Fibroblast of peridontal ligament (primary cell): ENCODE results near the gene PCDHA12.
"Not testable (repeated sequence)": the region's sequence is repeated elsewhere in the genome, so short reads cannot be mapped to it uniquely, and the experiment has no call there.

Source experiments
- DNase-seq: peaks from one replicate; pipeline ENCODE4 v3.0.0-alpha.2; 2010; ENCODE audit errors: extremely low read depth

The PCDHA12 gene

DNA sequence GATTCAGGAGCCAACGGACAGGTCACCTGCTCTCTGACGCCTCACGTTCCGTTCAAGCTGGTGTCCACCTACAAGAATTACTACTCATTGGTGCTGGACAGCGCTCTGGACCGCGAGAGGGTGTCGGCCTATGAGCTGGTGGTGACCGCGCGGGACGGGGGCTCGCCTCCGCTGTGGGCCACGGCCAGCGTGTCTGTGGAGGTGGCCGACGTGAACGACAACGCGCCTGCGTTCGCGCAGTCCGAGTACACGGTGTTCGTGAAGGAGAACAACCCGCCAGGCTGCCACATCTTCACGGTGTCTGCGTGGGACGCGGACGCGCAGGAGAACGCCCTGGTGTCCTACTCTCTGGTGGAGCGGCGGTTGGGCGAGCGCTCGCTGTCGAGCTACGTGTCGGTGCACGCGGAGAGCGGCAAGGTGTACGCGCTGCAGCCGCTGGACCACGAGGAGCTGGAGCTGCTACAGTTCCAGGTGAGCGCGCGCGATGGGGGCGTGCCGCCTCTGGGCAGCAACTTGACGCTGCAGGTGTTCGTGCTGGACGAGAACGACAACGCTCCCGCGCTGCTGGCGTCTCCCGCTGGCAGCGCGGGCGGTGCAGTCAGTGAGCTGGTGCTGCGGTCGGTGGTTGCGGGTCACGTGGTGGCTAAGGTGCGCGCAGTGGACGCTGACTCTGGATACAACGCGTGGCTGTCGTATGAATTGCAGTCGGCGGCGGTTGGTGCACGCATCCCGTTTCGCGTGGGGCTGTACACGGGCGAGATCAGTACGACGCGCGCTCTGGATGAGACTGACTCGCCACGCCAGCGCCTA, 17.7 kb upstream of the PCDHA12 start:
- DNase-seq: no peak

DNA sequence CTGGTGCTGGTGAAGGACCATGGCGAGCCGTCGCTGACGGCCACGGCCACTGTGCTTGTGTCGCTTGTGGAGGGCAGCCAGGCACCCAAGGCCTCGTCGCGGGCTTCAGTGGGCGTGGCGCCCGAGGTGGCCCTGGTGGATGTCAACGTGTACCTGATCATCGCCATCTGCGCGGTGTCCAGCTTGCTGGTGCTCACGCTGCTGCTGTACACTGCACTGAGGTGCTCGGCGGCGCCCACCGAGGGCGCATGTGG, 17.2 kb upstream of the PCDHA12 start:
- DNase-seq: no peak

DNA sequence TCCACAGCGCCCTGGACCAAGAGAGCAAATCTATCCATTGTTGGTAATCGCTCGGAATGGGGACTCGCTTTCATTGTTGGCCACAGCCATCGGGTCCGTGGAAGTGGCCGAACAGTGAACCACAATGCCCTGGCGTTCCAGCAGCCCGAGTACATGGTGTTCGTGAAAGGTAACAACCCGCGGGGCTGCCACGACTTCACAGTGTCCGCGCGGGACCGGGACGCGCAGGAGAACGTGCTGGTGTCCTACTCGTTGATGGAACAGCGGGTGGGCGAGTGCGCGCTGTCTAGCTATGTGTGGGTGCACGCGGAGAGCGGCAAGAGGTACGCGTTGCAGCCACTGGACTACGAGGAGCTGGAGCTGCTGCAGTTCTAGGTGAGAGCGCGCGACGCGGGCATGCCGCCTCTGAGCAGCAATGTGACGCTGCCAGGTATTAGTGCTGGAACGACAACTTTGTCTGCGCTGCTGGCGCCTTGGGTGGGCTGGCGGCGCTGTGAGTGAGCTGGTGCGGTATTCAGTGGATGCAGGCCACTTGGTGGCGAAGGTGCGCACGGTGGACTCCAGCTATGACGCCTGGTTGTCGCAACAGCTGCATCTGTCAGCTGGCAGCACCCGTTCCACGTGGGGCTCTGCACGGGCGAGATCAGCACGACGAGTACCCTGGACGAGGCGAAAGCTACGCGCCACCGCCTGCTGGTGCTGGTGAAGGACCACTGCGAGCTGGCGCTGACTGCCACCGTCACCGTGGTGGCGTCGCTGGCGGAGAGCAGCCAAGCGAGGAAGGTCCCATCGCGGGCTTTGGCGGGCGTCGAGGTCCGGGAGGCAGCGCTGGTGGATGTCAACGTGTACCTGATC, 12.4 kb upstream of the PCDHA12 start:
- DNase-seq: no peak

DNA sequence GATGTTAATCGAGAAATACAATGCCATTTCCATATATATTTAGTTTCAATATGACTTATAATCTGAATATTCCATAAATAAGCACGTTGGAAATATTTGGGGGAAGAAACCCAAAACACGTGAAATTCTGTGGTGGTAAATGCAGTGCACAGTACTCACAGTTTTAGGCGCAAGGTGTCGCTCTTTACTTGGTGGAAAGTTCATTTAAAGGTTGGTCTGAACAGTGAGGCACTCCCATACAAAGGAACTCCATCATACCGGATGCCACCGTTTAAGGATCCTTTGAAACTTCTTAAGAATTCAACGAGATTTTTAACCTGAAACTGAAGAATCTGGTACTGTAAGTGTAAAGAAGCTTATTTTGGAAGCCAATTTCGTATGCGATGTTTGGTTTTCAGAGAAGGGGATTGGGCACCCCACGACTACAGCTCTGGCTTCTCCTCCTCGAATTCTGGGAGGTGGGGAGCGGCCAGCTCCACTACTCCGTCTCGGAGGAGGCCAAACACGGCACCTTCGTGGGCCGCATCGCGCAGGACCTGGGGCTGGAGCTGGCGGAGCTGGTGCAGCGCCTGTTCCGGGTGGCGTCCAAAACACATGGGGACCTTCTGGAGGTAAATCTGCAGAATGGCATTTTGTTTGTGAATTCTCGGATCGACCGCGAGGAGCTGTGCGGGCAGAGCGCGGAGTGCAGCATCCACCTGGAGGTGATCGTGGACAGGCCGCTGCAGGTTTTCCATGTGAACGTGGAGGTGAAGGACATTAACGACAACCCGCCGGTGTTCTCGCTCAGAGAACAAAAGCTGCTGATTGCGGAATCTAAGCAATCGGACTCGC, 6.2 kb upstream of the PCDHA12 start, which contains the start of gene PCDHA11:
Gene PCDHA11 (plus strand): TSS at position 237 of the 834 bp plus-strand sequence. CDS start 147 bp downstream, at position 384.
- peak; percentile 1 for DNase-seq

DNA sequence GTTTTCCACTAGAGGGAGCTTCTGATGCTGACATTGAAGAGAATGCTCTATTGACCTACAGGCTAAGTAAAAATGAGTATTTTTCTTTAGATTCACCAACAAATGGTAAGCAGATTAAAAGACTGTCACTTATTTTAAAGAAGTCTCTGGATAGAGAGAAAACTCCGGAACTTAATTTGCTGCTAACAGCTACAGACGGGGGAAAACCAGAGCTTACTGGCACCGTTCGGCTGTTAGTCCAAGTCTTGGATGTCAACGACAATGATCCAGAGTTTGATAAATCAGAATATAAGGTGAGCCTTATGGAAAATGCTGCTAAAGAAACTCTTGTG, 5.6 kb upstream of the PCDHA12 start:
- DNase-seq: no peak

DNA sequence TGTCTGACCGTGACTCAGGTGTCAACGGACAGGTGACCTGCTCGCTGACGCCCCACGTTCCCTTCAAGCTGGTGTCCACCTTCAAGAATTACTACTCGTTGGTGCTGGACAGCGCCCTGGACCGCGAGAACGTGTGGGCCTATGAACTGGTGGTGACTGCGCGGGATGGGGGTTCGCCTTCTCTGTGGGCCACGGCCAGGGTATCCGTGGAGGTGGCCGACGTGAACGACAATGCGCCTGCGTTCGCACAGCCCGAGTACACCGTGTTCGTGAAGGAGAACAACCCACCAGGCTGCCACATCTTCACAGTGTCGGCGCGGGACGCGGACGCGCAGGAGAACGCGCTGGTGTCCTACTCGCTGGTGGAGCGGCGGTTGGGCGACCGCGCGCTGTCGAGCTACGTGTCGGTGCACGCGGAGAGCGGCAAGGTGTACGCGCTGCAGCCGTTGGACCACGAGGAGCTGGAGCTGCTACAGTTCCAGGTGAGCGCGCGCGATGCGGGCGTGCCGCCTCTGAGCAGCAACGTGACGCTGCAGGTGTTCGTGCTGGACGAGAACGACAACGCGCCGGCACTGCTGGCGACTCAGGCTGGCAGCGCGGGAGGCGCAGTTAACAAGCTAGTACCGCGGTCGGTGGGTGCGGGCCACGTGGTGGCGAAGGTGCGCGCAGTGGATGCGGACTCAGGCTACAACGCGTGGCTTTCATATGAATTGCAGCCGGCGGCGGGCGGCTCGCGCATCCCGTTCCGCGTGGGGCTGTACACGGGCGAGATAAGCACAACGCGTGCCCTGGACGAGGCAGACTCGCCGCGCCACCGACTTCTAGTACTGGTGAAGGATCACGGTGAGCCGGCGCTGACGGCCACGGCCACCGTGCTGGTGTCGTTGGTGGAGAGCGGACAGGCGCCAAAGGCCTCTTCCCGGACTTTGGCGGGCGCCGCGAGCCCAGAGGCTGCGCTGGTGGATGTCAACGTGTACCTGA, 4.6 kb upstream of the PCDHA12 start:
- no peak for DNase-seq

DNA sequence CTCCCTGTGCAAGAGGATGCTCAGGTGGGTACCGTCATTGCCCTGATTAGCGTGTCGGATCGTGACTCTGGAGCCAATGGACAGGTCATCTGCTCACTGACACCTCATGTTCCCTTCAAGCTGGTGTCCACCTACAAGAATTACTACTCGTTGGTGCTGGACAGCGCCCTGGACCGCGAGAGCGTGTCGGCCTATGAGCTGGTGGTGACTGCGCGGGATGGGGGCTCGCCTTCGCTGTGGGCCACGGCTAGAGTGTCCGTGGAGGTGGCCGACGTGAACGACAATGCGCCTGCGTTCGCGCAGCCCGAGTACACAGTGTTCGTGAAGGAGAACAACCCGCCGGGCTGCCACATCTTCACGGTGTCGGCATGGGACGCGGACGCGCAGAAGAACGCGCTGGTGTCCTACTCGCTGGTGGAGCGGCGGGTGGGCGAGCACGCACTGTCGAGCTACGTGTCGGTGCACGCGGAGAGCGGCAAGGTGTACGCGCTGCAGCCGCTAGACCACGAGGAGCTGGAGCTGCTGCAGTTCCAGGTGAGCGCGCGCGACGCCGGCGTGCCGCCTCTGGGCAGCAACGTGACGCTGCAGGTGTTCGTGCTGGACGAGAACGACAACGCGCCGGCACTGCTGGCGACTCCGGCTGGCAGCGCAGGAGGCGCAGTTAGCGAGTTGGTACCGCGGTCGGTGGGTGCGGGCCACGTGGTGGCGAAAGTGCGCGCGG, 1.6 kb downstream of the PCDHA12 start:
- not testable (repeated sequence) for DNase-seq

DNA sequence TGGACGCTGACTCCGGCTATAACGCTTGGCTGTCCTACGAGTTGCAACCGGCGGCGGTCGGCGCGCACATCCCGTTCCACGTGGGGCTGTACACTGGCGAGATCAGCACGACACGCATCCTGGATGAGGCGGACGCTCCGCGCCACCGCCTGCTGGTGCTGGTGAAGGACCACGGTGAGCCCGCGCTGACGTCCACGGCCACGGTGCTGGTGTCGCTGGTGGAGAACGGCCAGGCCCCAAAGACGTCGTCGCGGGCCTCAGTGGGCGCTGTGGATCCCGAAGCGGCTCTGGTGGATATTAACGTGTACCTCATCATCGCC, 2.1 kb downstream of the PCDHA12 start:
- DNase-seq: no peak

DNA sequence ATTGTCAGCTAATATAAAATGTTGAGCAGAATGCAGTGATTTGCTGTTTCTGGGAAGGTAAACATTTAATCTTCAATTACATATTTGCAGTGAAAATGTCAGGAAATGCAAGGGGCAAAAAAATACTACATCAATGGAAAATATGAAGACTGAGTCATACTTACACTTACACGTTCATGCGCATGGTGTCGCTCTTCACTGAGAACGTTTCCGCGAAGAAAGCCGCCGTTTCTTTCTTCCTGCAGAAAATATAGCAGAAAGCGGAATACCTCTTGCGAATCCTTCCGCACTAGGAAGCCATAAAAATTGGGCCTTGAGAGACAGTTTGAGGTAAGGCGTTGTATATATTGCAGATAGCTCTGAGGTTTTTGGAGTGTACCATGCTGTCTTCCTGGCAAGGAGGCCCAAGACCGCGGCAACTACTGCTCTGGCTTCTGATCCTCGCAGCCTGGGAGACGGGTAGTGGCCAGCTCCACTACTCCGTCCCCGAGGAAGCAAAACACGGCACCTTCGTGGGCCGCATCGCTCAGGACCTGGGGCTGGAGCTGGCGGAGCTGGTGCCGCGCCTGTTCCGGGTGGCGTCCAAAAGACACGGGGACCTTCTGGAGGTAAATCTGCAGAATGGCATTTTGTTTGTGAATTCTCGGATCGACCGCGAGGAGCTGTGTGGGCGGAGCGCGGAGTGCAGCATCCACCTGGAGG, 6.9 kb downstream of the PCDHA12 start, which contains the start of gene PCDHA13:
Gene PCDHA13 (plus strand): TSS at position 236 of the 702 bp plus-strand sequence. CDS start 145 bp downstream, at position 381.
- no peak for DNase-seq

DNA sequence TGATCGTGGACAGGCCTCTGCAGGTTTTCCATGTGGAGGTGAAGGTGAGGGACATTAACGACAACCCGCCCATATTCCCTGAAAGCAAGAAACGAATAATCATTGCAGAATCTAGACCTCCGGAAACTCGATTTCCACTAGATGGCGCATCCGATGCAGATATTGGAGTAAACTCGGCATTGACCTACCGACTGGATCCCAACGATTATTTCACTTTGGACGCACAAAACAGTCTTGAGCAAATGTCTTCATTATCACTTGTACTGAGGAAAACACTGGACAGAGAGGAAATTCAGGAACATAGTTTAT, 7.4 kb downstream of the PCDHA12 start:
- no peak for DNase-seq

DNA sequence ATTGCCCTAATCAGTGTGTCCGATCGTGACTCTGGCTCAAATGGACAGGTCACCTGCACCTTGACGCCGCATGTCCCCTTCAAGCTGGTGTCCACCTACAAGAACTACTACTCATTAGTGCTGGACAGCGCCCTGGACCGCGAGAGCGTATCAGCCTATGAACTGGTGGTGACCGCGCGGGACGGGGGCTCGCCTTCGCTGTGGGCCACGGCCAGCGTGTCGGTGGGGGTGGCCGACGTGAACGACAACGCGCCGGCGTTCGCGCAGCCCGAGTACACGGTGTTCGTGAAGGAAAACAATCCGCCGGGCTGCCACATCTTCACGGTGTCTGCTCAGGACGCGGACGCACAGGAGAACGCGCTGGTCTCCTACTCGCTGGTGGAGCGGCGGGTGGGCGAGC, 8.3 kb downstream of the PCDHA12 start:
- DNase-seq: no peak

DNA sequence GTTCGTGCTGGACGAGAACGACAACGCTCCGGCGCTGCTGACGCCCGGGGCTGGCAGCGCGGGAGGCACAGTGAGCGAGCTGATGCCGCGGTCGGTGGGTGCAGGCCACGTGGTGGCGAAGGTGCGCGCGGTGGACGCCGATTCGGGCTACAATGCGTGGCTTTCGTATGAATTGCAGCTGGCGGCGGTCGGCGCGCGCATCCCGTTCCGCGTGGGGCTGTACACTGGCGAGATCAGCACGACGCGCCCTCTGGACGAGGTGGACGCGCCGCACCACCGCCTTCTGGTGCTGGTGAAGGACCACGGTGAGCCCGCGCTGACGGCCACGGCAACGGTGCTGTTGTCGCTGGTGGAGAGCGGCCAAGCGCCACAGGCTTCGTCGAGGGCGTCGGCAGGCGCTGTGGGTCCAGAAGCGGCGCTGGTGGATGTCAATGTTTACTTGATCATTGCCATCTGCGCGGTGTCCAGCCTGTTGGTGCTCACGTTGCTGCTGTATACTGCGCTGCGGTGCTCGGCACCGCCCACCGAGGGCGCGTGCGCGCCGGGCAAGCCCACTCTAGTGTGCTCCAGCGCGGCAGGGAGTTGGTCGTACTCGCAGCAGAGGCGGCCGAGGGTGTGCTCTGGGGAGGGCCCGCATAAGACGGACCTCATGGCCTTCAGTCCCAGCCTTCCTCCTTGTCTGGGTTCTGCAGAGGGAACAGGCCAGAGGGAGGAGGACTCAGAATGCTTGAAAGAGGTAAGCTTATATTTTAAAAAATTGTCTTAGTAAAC, 9.0 kb downstream of the PCDHA12 start:
- no peak for DNase-seq

DNA sequence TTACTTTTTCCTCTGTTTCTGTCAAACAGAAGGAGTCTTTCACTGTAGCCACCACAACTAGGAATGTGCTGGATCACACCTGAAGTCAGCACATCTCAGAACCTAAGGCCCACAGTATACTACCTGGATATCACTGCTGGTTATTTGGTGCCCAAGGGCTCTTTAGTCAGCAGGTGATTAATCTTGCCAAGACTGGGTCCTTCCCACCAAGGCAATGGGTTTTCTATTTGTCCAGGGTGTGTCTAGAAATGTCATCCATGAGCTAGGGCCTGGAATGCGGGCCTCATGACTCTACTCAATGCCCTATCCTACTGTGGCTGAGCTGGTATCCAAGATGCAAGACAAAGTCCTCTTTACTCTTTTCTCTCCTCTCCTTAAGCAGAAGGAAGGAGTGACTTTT, 41.2 kb downstream of the PCDHA12 start:
- no peak for DNase-seq

DNA sequence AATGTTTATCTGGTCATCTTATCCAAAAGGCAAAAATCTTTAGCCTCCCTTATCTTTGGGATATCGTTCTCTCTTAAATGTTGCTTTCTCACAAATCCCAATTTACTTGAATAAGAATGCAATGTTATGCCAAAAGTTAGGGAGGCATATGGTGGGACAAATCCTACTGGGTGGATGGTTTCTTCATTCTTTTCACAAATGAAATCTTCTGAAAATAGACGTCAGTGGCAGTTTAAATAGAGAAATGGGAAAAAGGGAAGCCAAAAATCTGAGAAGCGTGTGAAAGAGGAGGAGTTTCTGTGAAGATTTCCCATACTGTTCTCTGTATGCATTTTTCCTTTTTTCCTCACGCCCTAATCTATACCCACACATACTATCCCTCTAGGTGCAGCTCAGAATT, 48.5 kb downstream of the PCDHA12 start:
- no peak for DNase-seq

DNA sequence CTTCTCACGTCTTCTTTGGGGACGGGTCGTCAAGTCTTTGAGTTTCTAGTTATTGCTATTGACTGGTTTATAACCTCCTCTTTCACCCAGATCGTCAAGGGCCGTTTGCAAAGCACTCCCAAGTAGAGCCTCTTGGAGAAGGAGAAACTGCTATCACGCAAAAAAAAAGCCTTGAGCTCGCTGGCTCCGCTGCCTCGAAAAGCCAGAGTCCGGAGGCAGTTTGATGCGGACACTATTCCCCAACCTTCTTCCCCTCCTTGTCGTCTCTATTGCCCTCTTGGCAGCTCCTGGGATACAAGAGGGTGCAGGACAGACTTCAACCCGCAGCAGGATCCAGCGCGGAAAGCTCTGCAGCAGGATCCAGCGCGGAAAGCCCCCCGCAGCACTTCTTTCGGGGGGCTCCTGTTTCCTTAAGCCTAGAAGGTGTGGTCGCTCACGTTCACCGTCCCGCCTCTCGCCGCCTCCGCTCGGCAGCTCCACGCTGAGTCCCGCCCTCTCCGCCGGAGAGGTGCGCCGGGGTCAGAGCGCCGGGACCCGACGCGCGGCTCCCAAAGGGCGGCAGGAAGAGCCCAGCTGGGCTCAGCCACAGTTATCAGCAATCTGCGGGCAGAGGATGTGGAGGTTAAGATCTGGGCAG, 50.8 kb downstream of the PCDHA12 start, which contains the start of gene PCDHAC1:
Gene PCDHAC1 (plus strand): TSS at position 494 of the 637 bp plus-strand sequence. CDS start 594 bp downstream, outside the sequence.
- no peak for DNase-seq

DNA sequence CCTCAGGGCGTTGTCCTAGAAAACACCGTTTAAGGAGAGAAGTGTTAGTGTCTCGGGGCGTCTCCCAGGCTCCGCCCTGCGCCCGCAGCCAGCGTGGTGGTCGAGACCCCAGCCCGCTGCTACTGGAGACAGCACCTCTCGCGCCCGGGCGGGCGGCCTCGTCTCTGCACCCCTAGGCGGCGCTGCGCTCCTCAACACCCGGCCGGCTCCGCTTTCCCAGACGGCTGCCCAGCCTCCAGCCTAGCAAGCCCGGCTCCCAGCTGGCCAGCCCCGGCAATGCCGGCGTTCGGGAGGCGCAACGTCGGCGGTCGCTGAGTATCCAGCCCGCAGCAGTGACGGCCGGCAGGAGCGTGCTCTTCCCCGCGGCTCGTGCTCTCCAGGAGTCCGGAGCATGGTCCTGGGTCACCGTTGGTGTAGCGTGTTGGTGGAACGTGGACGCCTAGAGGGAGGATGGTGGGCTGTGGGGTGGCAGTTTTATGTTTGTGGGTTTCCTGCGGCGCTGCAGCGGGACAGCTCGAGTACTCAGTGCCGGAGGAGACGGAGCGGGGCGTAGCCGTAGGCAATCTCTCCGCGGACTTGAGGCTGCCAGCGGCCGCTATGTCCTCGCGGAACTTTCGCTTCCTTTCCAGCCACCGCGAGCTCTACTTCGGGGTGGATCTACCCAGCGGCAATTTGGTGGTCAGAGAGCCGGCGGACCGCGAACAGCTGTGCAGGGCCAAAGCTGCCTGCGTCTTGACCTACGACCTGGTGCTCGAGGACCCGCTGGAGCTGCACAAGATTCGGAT, 51.5 kb downstream of the PCDHA12 start:
- peak; percentile 1 for DNase-seq

DNA sequence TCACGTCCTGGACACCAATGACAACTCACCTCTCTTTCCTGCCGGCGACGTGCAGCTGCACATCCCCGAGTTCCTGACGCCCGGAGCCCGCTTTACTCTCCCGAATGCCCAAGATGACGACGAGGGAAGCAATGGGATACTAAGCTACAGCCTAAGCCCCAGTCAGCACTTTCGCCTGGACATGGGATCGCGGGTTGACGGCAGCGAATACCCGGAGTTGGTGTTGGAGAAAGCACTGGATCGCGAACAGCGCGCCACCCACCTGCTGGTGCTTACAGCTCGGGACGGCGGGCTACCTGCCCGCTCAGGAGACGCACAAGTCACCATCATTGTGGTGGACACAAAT, 52.1 kb downstream of the PCDHA12 start:
- DNase-seq: no peak
